Ectodermal cell (in vitro differentiated cells): ENCODE measurements around the gene MT1E.

Source experiments
- H3K27ac ChIP-seq: 2 replicates; pipeline ENCODE4 v1.7.0; 2013; ENCODE audit warnings: mild to moderate bottlenecking, low read depth, low read length; ENCODE audit not compliant: insufficient read depth, poor library complexity, severe bottlenecking
- H3K27me3 ChIP-seq: 2 replicates; pipeline ENCODE4 v1.7.0; 2013; ENCODE audit warnings: mild to moderate bottlenecking, low read length; ENCODE audit not compliant: insufficient read depth, control insufficient read depth, poor library complexity, severe bottlenecking
- H3K36me3 ChIP-seq: one replicate; pipeline ENCODE4 v1.7.0; 2013; ENCODE audit warnings: low read length; ENCODE audit not compliant: control insufficient read depth, insufficient read depth
- H3K4me1 ChIP-seq: one replicate; pipeline ENCODE4 v1.7.0; 2013; ENCODE audit warnings: low read length; ENCODE audit not compliant: control insufficient read depth, insufficient read depth
- H3K4me3 ChIP-seq: 2 replicates; pipeline ENCODE4 v1.7.0; 2013; ENCODE audit warnings: low read depth, low read length, control low read depth; ENCODE audit not compliant: insufficient read depth
- H3K9me3 ChIP-seq: 2 replicates; pipeline ENCODE4 v1.7.0; 2013; ENCODE audit warnings: mild to moderate bottlenecking, low read length, moderate library complexity; ENCODE audit not compliant: control insufficient read depth
- WGBS, 2 experiments: methylation state at CpG; one replicate each; pipeline ENCODE4 v1.1.7; 2013; ENCODE audit warnings: missing lambda C conversion rate in 2 of 2; 5-methylcytosine and 5-hydroxymethylcytosine counted together

Gene MT1E

DNA sequence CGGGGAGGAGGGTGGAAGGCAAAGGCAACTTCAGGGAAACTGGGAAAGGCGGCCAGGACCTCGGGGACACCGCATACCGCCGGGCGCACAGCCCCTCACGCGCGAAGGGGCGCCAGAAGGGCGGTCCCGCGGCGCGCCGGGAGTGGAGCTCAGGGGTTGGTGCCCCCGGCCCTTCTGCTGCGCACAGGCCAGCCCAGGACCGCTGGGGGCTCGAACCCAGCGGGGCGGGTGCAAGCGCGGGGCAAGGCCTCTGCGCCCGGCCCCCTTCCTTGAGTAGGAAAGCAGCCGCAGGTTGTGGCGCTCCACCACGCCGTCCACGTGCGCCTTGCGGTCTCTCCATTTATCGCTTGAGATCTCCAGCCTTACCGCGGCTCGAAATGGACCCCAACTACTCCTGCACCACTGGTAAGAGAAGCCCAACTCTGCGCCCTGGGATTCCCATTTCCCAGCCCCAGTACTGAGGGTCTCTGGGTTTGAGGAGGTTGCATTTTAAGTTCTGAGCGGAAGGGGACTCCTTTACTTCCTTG is 9.9 kb downstream of the MT1E start:
- Histone ChIP-seq H3K4me1 (no peaks in the 10 kb centered on the region), H3K27me3 (peaks cover 100% of the 10 kb centered on the region), H3K27ac (no peak overlapping the region), H3K9me3 (no peaks in the 10 kb centered on the region), H3K4me3 (no peak overlapping the region), H3K36me3 (no peaks in the 10 kb centered on the region)
- WGBS, 2 experiments, result 2 to 3% methylated on average over 40 of the region's 40 CpGs

DNA sequence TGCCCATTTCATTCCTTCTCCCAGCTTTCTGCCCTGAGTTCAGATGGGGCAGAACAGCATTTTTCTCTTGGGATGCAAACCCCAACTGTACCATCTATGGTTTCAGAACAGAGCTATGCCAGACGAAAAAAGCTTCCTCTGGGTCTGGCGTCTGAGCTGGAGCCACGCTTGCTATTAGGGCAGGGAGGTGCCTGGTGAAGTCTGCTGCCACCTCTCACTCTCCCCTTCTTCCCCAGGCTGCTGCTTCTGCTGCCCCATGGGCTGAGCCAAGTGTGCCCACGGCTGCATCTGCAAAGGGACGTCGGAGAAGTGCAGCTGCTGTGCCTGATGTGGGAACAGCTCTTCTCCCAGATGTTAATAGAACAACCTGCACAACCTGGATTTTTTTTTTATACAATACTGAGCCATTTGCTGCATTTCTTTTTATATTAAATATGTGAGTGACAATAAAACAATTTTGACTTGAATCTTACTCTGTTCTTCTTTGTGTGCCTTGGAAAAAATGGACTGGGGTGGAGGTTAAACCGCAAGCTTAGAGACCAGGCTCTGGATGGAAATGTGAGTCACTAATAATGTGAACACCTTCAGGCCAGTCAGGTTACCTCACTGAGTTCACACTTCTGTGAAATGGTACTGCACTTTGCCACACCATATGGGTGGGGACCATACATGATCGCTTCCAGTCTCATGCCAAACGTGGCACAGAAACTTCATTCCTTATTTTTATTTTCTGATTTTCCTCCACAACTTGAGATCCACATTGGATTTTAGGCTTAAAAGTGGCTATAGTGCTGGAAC is 11.2 kb downstream of the MT1E start:
- WGBS, 2 experiments, result 18% methylated on average over 9 of the region's 9 CpGs
- Histone ChIP-seq H3K36me3 (no peaks in the 10 kb centered on the region), H3K9me3 (no peaks in the 10 kb centered on the region), H3K4me1 (no peaks in the 10 kb centered on the region), H3K27ac (no peak overlapping the region), H3K4me3 (no peak overlapping the region), H3K27me3 (peaks cover 100% of the 10 kb centered on the region)

DNA sequence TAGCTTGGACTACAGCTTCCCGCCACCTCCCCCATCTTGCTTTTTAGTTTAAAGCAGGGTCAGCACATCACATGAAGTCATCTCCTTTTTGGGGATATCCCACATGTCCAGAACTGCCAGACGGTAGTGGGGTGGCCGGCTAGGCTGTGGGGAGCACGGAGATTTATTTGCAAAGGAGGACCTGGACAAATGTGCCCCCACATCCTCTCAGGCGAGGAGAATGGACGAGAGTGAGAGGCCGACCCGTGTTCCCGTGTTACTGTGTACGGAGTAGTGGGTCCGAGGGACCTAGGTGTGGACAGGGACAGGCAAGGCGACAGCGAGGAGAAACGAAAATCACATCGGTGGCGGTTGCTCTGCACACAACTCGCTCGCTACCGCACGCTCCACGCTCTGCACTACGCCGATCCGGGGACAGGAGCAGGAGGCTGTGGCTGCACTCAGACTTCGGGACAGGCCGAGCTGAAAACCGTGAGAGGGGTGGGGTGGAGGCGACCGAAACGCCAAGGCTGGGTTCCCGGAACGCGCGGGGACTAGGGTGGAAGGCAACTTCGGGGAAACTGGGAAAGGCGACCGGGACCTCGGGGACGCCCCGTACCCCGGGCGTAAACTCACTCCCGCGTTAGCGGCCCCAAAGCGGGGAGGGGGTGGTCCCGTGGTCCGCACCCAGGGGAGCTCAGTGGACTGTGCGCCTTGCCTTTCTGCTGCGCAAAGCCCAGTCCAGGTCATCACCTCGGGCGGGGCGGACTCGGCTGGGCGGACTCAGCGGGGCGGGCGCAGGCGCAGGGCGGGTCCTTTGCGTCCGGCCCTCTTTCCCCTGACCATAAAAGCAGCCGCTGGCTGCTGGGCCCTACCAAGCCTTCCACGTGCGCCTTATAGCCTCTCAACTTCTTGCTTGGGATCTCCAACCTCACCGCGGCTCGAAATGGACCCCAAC is 12.5 kb downstream of the MT1E start, which contains the start of gene MT1A:
Gene MT1A (plus strand): TSS at position 853 of the 937 bp plus-strand sequence. CDS start 73 bp downstream, at position 926.
- Histone ChIP-seq H3K4me1 (no peaks in the 10 kb centered on the region), H3K9me3 (no peaks in the 10 kb centered on the region), H3K36me3 (no peaks in the 10 kb centered on the region), H3K27ac (no peak within 1 kb of the TSS), H3K4me3 (peak within 1 kb of the TSS; percentile 23), H3K27me3 (peaks cover 100% of the 10 kb centered on the region)
- 2 to 3% methylated on average over 68 of the region's 68 CpGs for WGBS, 2 experiments

DNA sequence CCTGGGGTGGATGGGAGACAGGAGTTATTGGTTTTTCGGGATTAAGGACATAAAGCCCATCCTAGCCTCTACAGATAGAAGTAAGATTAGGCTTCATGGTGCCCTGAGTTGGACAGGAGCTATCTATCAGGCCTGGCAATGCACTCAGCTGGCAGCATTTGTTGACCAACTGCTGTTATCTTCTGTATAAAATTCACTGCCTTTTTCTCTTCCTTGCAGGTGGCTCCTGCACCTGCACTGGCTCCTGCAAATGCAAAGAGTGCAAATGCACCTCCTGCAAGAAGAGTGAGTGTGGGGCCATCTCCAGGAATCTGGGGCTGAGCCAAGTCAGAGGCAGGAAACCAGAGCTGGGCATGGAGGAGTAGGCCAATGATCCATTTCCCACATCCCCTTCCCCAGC is 13.5 kb downstream of the MT1E start:
- H3K36me3 ChIP-seq, result no peaks in the 10 kb centered on the region
- H3K9me3 ChIP-seq, result no peaks in the 10 kb centered on the region
- 59 to 67% methylated on average over 1 of the region's 1 CpG for WGBS, 2 experiments
- no peak overlapping the region for H3K4me3 ChIP-seq
- H3K4me1 ChIP-seq, result peaks cover 7% of the 10 kb centered on the region
- H3K27me3 ChIP-seq, result peaks cover 100% of the 10 kb centered on the region
- H3K27ac ChIP-seq, result no peak overlapping the region

DNA sequence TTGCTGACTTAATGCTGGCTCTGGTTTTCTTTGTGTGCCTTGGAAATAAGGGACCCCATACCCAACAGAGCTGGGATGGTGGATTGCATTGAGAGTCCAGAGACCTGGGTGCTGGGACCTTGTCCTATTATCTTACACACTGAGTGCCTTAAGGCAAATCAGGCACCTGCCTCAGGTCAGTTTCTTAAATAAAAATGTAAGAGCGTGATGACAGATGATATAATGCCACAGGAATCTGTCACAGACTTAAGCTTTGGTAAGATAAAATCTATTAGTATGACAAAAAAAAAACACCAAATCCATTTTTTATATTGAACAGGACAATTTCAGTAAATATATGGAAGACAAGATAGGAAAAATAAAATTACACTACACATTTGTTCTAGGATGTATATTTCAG is 14.5 kb downstream of the MT1E start:
- Histone ChIP-seq H3K9me3 (no peaks in the 10 kb centered on the region), H3K27me3 (peaks cover 100% of the 10 kb centered on the region), H3K4me1 (peaks cover 7% of the 10 kb centered on the region), H3K27ac (no peak overlapping the region), H3K36me3 (no peaks in the 10 kb centered on the region), H3K4me3 (no peak overlapping the region)
- 80 to 100% methylated on average over 1 of the region's 1 CpG for WGBS, 2 experiments

DNA sequence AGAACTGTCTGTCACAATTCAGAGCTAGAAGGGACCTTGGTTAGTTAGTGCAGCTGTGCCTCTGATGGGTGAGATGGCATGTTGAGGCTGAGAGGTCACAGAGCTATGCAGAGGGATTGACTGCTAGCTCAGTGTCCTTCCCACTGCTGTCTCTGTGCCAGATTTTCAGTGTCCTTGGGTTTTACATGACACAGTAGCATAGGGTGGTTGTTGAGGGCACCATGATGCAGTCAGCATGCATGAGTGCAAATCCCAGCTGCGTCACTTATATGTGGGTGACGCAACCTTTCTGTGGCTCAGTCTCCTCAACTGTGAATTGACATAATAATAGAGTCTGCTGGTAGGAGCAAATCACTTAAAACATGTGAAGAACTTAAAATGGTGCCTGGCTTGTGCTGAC is 15.6 kb downstream of the MT1E start:
- no peak overlapping the region for H3K27ac ChIP-seq
- 84 to 85% methylated on average over 2 of the region's 2 CpGs for WGBS, 2 experiments
- no peak overlapping the region for H3K4me3 ChIP-seq
- H3K4me1 ChIP-seq, result peaks cover 7% of the 10 kb centered on the region
- H3K36me3 ChIP-seq, result no peaks in the 10 kb centered on the region
- no peaks in the 10 kb centered on the region for H3K9me3 ChIP-seq
- peaks cover 100% of the 10 kb centered on the region for H3K27me3 ChIP-seq

DNA sequence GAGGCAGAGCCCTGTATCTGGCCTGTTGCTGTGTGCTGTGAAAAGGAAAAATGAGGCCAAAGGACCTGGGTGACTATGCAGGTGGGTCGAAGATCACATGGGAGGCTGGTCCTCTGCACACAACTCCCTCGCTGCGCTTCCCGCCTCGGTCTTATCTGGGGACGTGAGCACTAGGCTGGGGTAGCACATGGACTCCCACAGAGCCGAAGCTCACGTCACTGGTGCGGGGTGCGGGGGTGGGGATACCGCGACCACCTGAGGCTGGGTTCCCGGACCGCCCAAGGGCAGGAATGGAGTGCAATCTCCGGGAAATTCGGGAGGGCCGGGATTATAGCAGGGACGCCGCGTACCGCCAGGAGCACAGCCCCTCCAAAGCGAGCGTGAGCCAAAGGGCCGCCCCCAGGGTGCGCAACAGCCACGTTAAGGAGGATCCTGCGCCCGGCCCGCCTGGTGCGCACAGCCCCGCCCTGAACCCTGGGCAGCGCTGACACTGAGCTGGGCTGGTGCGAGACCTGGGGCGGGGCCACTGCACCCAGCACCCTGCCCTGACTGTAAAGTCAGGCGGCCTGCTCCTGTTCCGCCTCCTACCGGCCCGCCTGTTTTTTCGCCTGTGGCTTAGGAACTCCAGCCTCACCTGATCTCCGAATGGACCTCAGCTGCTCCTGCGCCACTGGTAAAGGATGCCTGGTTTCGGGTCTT is 17.6 kb downstream of the MT1E start:
- H3K36me3 ChIP-seq, result no peaks in the 10 kb centered on the region
- H3K4me1 ChIP-seq, result peaks cover 7% of the 10 kb centered on the region
- 5 to 6% methylated on average over 42 of the region's 42 CpGs for WGBS, 2 experiments
- H3K9me3 ChIP-seq, result no peaks in the 10 kb centered on the region
- H3K4me3 ChIP-seq, result no peak overlapping the region
- no peak overlapping the region for H3K27ac ChIP-seq
- H3K27me3 ChIP-seq, result peaks cover 100% of the 10 kb centered on the region

DNA sequence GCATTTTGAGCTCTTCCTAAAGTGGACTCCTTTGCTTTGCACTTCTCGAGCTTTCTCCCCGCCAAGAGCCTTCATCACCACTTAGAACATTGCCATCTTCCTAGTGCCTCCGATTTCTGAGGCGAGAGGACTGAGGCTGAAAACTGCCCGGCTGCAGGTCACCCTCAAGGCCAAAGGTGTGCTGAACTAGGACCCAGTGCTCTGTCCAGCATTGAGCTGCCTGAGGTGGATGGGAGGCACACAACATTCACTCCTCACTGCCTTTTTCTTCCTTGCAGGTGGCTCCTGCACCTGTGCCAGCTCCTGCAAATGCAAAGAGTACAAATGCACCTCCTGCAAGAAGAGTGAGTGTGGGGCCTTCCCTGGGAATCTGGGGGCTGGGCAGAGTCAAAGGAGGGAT is 18.3 kb downstream of the MT1E start:
- Histone ChIP-seq H3K9me3 (no peaks in the 10 kb centered on the region), H3K27ac (no peak overlapping the region), H3K27me3 (peaks cover 100% of the 10 kb centered on the region), H3K4me3 (no peak overlapping the region), H3K4me1 (peaks cover 7% of the 10 kb centered on the region), H3K36me3 (no peaks in the 10 kb centered on the region)
- WGBS, 2 experiments, result 59 to 66% methylated on average over 5 of the region's 5 CpGs

DNA sequence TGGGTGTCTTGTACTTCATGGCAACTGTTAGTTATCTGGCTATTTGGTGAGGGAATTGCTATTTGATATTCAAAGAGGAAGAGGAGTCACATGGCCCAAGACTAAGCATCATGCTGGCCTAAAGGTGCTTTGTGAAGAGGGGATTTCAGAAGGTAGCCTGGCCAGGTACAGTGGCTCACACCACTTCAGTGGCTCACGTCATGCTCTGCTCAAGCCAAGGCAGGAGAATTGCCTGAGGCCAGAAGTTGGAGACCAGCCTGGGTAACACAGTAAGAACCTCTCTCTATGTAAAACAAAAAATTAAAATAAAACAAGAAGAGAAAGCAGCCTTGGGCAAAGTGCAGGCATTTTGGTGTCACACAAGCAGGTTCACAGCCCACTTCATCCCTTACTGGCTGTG is 19.7 kb downstream of the MT1E start:
- Histone ChIP-seq H3K36me3 (no peaks in the 10 kb centered on the region), H3K4me3 (no peak overlapping the region), H3K4me1 (peaks cover 7% of the 10 kb centered on the region), H3K27ac (no peak overlapping the region), H3K9me3 (no peaks in the 10 kb centered on the region), H3K27me3 (peaks cover 99% of the 10 kb centered on the region)
- WGBS, 2 experiments, result 65 to 85% methylated on average over 1 of the region's 1 CpG
